Neural progenitor cell (in vitro differentiated cells): Measurements from ENCODE around the gene TMCO5A.

Experiments
- EZH2 ChIP-seq: fragments of 200-600 bp; sonication (generic); IDR thresholded peaks from 2 replicates; pipeline ENCODE4 v1.6.1; 2017; ENCODE audit warnings: antibody characterized with exemption, mild to moderate bottlenecking, moderate library complexity
- TF ChIP-seq, protein P1 (sequence below): fragments of 200-600 bp; sonication (generic); IDR thresholded peaks from 2 replicates; pipeline ENCODE4 v1.5.1; 2017; ENCODE audit warnings: antibody characterized with exemption, mild to moderate bottlenecking

DNA sequence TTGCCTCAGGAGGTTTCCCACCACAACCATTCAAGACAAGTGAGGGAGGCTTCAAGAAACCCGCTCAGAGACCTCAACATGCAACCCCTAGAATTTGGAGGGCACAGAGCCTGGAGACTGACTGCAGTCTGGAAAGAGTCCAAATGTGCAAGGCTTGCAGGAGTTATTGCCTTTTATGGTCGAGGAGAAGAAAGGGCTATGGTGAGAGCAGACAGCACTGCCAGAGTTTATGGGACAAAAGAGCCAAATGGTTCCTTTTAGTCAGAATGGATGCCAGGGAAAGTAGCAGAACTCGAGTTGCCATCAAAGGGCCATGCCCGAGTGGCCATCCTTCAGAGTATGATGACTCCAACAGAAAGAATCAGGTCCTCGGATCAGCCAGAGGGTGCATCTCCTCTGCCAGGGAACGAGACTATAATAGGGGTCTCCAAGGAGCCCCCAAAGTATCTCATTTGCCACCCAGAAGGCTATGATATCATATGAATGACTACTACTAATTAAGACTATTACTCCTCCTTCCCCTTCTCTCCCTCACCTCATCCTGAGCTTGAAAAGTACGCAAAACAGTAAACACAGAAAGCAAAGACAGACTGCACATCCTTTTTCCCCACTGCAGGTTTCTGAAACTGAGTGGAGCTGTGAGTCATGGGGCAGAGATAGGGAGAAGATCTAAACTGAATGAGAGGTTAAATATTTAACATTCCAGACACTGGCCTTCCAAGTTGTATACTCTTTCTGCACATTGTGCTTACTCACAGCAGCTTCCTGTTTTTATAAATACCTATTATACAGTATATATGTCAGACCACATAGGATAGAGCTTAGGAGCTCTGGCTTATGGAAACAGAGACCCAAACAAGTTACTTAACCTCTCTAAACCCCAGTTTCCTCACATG lies 33.9 kb upstream of the TMCO5A start:
- TF ChIP-seq, protein P1, sequence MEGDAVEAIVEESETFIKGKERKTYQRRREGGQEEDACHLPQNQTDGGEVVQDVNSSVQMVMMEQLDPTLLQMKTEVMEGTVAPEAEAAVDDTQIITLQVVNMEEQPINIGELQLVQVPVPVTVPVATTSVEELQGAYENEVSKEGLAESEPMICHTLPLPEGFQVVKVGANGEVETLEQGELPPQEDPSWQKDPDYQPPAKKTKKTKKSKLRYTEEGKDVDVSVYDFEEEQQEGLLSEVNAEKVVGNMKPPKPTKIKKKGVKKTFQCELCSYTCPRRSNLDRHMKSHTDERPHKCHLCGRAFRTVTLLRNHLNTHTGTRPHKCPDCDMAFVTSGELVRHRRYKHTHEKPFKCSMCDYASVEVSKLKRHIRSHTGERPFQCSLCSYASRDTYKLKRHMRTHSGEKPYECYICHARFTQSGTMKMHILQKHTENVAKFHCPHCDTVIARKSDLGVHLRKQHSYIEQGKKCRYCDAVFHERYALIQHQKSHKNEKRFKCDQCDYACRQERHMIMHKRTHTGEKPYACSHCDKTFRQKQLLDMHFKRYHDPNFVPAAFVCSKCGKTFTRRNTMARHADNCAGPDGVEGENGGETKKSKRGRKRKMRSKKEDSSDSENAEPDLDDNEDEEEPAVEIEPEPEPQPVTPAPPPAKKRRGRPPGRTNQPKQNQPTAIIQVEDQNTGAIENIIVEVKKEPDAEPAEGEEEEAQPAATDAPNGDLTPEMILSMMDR: no peak
- no peak for TF ChIP-seq EZH2
